Stimulated activated CD8-positive, alpha-beta memory T cell treated with anti-CD3 and anti-CD28 coated beads, Interleukin-15, amount 100 ng/mL, for 4 hours (primary cell): ENCODE data around the gene SLC25A22.
A peak's percentile ranks its signal among the peaks of the same experiment; 100 is the strongest.

Source experiments
- DNase-seq, 2 donors: peaks; one replicate each; pipeline ENCODE4 v3.0.0-alpha.2; 2020; ENCODE audit warnings: low read depth in 2 of 2

Gene SLC25A22

GRCh38 chr11:798093-798713 lies at the start of gene SLC25A22:
Gene SLC25A22, minus strand, starts transcription at chr11:798281. Its CDS starts 3,275 bp downstream, at chr11:795006.
- DNase-seq: peak; percentile 61 to 75

- no peak for DNase-seq
These were observed 49.8 kb upstream of the SLC25A22 start for GRCh38 chr11:847876-848275.

- DNase-seq: no peak
These were observed 48.5 kb upstream of the SLC25A22 start for GRCh38 chr11:846496-847098.

- DNase-seq: no peak
These were observed 47.9 kb upstream of the SLC25A22 start for GRCh38 chr11:845872-846495.

- no peak for DNase-seq
These were observed 46.9 kb upstream of the SLC25A22 start for GRCh38 chr11:844693-845644.

GRCh38 chr11:843818-844692 lies 46.0 kb upstream of the SLC25A22 start:
- no peak for DNase-seq

GRCh38 chr11:843086-843734 lies 45.1 kb upstream of the SLC25A22 start:
- no peak for DNase-seq

GRCh38 chr11:842370-843002 lies 44.4 kb upstream of the SLC25A22 start, which contains the start of the genes POLR2L and TSPAN4:
Gene POLR2L, minus strand, starts transcription at chr11:842529. Its CDS starts 21 bp downstream, at chr11:842508.
Gene TSPAN4, plus strand, starts transcription at chr11:842852. Its CDS starts 7,453 bp downstream, at chr11:850305.
- DNase-seq: peak; percentile 71 to 73

- DNase-seq: no peak
These were observed 43.9 kb upstream of the SLC25A22 start for GRCh38 chr11:841981-842369.

- DNase-seq: no peak
These were observed 42.0 kb upstream of the SLC25A22 start for GRCh38 chr11:839875-840617.

- DNase-seq: no peak
These were observed 41.2 kb upstream of the SLC25A22 start for GRCh38 chr11:839280-839623.

GRCh38 chr11:838441-839279 lies 40.6 kb upstream of the SLC25A22 start:
- DNase-seq: no peak

GRCh38 chr11:837990-838307 lies 39.9 kb upstream of the SLC25A22 start:
- DNase-seq: no peak

- DNase-seq: no peak
These were observed 39.3 kb upstream of the SLC25A22 start for GRCh38 chr11:837189-837989.

GRCh38 chr11:836700-837099 lies 38.6 kb upstream of the SLC25A22 start:
- no peak for DNase-seq

GRCh38 chr11:836274-836673 lies 38.2 kb upstream of the SLC25A22 start:
- no peak for DNase-seq
